HUES64 (cell line): ENCODE results near the gene METTL26.

Experiments used
- H3K27ac ChIP-seq: 2 replicates; pipeline ENCODE4 v1.7.0; 2013; ENCODE audit warnings: low read depth, low read length, inconsistent platforms
- H3K27me3 ChIP-seq: 2 replicates; pipeline ENCODE4 v1.6.1; 2013; ENCODE audit warnings: mild to moderate bottlenecking, low read length; ENCODE audit not compliant: insufficient read depth
- H3K36me3 ChIP-seq: 2 replicates; pipeline ENCODE4 v1.6.1; 2013; ENCODE audit warnings: mild to moderate bottlenecking, low read length; ENCODE audit not compliant: insufficient read depth
- H3K4me1 ChIP-seq: 2 replicates; pipeline ENCODE4 v1.6.1; 2013; ENCODE audit warnings: mild to moderate bottlenecking, low read length, moderate library complexity; ENCODE audit not compliant: insufficient read depth
- H3K4me3 ChIP-seq: 2 replicates; pipeline ENCODE4 v1.5.1; 2013; ENCODE audit warnings: mild to moderate bottlenecking, low read length, moderate library complexity
- H3K9ac ChIP-seq: 2 replicates; pipeline ENCODE4 v1.6.1; 2013; ENCODE audit warnings: mild to moderate bottlenecking, low read depth, low read length
- H3K9me3 ChIP-seq: 2 replicates; pipeline ENCODE4 v1.6.1; 2013; ENCODE audit warnings: low read depth, low read length; ENCODE audit not compliant: insufficient read depth
- WGBS: fragments of 150-250, 120-280 bp; methylation state at CpG from one replicate; pipeline ENCODE4 v1.1.7; 2013; ENCODE audit warnings: missing lambda C conversion rate; 5-methylcytosine and 5-hydroxymethylcytosine counted together

The METTL26 gene

DNA sequence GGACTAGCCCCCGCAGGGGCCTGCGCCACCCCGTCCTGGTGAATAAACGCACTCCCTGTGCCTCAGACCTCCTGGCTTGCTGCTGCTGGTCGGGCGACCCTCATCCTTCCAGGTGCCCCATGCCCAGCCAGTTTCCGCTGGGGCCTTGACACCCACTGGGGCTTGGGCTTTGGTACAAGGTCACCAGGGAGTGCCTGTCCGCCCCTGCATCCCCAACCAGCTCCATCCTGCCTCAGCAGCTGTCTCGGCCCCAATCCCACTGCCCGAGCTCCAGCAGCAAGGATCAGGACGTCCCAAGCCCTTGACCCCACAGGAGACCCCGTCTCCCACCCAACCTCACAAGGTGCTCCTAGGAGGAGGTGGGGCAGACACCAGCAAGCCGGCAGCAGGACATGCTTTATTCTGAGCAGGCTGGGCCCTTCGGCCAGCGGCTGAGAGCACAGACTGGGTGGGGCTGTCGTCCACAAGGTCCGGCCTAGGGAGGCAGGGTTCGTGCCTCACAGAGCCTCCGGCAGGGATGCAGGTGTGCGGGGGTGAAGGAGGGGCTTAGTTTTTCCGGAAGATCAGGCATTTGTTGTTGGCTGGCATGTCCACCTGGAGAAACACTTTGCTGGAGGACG is 1.9 kb downstream of the METTL26 start:
- no peaks in the 10 kb centered on the region for H3K27me3 ChIP-seq
- peaks cover 10% of the 10 kb centered on the region for H3K36me3 ChIP-seq
- no peaks in the 10 kb centered on the region for H3K9me3 ChIP-seq
- no peak overlapping the region for H3K4me3 ChIP-seq
- H3K27ac ChIP-seq: no peak overlapping the region
- H3K4me1 ChIP-seq: peaks cover 29% of the 10 kb centered on the region
- H3K9ac ChIP-seq: no peak overlapping the region
- 93% methylated on average over 22 of the region's 22 CpGs for WGBS

DNA sequence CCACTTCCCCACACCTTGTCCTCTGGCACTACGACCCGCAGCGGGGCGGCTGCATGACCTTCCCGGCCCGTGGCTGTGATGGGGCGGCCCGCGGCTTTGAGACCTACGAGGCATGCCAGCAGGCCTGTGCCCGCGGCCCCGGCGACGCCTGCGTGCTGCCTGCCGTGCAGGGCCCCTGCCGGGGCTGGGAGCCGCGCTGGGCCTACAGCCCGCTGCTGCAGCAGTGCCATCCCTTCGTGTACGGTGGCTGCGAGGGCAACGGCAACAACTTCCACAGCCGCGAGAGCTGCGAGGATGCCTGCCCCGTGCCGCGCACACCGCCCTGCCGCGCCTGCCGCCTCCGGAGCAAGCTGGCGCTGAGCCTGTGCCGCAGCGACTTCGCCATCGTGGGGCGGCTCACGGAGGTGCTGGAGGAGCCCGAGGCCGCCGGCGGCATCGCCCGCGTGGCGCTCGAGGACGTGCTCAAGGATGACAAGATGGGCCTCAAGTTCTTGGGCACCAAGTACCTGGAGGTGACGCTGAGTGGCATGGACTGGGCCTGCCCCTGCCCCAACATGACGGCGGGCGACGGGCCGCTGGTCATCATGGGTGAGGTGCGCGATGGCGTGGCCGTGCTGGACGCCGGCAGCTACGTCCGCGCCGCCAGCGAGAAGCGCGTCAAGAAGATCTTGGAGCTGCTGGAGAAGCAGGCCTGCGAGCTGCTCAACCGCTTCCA is 2.6 kb downstream of the METTL26 start:
- H3K27ac ChIP-seq: no peak overlapping the region
- H3K36me3 ChIP-seq: peaks cover 10% of the 10 kb centered on the region
- WGBS: 97% methylated on average over 74 of the region's 74 CpGs
- H3K27me3 ChIP-seq: no peaks in the 10 kb centered on the region
- H3K9me3 ChIP-seq: no peaks in the 10 kb centered on the region
- no peak overlapping the region for H3K4me3 ChIP-seq
- H3K4me1 ChIP-seq: peaks cover 26% of the 10 kb centered on the region
- H3K9ac ChIP-seq: no peak overlapping the region

DNA sequence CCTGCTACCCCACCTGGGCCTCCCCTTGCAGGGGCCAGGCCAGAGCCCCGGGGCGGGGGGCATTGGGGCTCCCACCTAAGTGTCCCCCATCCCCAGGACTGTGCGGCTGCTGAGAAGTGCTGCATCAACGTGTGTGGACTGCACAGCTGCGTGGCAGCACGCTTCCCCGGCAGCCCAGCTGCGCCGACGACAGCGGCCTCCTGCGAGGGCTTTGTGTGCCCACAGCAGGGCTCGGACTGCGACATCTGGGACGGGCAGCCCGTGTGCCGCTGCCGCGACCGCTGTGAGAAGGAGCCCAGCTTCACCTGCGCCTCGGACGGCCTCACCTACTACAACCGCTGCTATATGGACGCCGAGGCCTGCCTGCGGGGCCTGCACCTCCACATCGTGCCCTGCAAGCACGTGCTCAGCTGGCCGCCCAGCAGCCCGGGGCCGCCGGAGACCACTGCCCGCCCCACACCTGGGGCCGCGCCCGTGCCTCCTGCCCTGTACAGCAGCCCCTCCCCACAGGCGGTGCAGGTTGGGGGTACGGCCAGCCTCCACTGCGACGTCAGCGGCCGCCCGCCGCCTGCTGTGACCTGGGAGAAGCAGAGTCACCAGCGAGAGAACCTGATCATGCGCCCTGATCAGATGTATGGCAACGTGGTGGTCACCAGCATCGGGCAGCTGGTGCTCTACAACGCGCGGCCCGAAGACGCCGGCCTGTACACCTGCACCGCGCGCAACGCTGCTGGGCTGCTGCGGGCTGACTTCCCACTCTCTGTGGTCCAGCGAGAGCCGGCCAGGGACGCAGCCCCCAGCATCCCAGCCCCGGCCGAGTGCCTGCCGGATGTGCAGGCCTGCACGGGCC is 3.4 kb downstream of the METTL26 start:
- no peak overlapping the region for H3K4me3 ChIP-seq
- WGBS: 95% methylated on average over 67 of the region's 67 CpGs
- H3K36me3 ChIP-seq: peaks cover 10% of the 10 kb centered on the region
- no peaks in the 10 kb centered on the region for H3K27me3 ChIP-seq
- H3K27ac ChIP-seq: no peak overlapping the region
- no peaks in the 10 kb centered on the region for H3K9me3 ChIP-seq
- peaks cover 20% of the 10 kb centered on the region for H3K4me1 ChIP-seq
- H3K9ac ChIP-seq: no peak overlapping the region; the same call in 1 of the 2 replicates

DNA sequence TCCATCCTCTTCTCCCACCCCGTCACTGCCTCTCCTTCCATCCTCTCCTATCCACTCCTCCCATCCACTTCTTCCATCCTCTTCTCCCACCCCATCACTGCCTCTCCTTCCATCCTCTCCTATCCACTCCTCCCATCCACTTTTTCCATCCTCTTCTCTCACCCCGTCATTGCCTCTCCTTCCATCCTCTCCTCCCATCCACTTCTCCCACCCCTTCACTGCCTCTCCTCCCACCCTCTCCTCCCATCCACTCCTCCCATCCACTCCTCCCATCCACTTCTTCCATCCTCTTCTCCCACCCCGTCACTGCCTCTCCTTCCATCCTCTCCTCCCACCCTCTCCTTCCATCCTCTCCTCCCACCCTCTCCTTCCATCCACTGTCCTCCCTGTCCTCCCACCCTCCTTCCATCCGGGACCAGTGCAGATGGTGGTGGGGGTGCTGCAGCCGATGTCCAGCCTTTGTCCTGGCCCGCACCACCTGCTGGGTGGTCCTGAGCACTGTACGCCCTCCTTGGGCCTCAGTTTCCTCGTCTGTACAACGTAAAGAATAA is 4.2 kb downstream of the METTL26 start:
- H3K4me1 ChIP-seq: peaks cover 15% of the 10 kb centered on the region
- H3K36me3 ChIP-seq: peaks cover 14% of the 10 kb centered on the region
- no peak overlapping the region for H3K27ac ChIP-seq
- H3K9me3 ChIP-seq: no peaks in the 10 kb centered on the region
- H3K4me3 ChIP-seq: no peak overlapping the region
- WGBS: 77% methylated on average over 8 of the region's 9 CpGs
- no peak overlapping the region for H3K9ac ChIP-seq
- no peaks in the 10 kb centered on the region for H3K27me3 ChIP-seq

DNA sequence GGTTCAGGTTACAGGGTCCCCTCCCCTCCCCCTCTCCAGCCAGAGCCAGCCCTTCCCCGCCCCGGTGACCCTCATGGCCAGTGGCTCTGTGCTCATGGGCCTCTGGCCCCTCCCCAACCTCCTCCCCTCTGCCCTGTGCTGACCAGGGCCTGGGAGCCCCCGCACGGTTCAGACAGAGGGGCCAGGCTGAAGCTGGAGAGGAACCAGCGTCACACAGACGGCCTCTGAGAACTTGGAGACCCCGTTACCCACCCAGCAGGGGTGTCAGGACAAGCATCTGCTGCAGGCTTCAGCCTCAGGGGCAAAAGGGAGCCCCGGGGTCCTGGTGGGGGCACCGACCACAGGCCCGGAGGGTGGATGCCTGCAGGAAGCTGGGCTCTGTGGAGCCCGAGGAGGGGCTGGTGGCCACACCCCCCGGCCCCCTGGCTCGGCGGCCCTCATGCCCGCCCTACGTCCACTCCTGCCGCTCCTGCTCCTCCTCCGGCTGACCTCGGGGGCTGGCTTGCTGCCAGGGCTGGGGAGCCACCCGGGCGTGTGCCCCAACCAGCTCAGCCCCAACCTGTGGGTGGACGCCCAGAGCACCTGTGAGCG is 5.2 kb downstream of the METTL26 start, which contains the start of gene WFIKKN1:
TSS of gene WFIKKN1 (plus strand) at position 171 of the 591 bp plus-strand sequence. CDS start at position 440, 269 bp downstream.
- no peaks in the 10 kb centered on the region for H3K27me3 ChIP-seq

DNA sequence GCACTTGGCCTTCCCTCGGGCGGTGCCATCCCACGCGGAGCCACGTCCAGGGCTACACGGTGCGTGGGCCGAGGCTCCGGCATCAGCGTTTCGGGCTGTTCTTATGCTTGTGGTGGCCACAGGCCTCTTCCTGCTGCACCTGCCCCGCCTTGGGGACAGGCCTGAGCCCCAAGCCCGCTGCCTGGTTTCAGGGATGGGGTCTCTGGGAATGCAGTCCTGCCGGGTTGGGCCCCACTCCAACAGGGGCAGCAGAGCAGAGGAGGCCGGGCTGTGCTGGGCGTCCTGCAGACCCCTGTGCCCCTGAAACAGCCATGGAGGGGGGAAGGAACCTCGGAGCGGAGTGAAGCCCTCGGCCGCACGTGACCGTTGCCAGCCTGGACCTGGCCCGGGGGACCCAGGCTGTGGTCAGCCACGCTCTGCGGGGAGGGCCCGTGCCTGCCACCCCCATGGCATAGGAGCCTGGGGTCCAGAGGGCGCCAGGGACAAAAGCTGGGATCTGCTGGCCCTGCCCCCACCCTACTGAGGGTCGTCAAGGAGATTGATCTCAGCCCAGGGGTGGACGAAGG is 5.8 kb downstream of the METTL26 start:
- Histone ChIP-seq H3K4me1 (peaks cover 15% of the 10 kb centered on the region), H3K27ac (peak overlapping the region; percentile 86), H3K4me3 (peak overlapping the region; percentile 59; the same call in 1 of the 2 replicates), H3K9ac (peak overlapping the region; percentile 63), H3K9me3 (no peaks in the 10 kb centered on the region), H3K27me3 (no peaks in the 10 kb centered on the region), H3K36me3 (peaks cover 18% of the 10 kb centered on the region)
- 32% methylated on average over 27 of the region's 29 CpGs for WGBS

More for the DNA sequence above, 5.2 kb downstream of the METTL26 start, which contains the start of gene WFIKKN1:
- WGBS: 10% methylated on average over 22 of the region's 23 CpGs
- Histone ChIP-seq H3K27ac (peak within 1 kb of the TSS; percentile 86), H3K9ac (peak within 1 kb of the TSS; percentile 72), H3K4me3 (peak within 1 kb of the TSS; percentile 59), H3K9me3 (no peaks in the 10 kb centered on the region), H3K36me3 (peaks cover 18% of the 10 kb centered on the region), H3K4me1 (peaks cover 15% of the 10 kb centered on the region)

DNA sequence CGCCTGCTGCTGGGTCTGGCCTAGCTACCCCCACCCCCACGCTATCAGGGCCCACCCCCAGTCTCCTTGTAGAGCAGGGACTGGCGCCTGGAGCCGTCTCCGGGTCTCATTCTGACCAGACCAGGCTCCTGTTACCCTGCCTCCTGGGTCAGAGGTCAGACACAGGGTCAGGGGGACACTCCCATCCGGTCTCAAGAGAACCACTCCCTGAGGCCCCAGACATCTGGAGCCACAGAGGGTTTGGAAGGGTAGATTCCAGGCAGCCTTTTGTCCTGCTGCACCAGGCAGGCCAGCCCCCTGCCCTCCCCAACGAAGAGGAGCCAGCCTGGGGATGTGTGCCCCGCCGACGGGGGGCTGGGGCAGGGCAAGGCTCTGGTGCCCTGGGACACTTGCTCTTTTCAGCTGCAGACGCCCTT is 6.3 kb downstream of the METTL26 start:
- Histone ChIP-seq H3K27ac (peak overlapping the region; percentile 86), H3K4me1 (peaks cover 15% of the 10 kb centered on the region), H3K4me3 (peak overlapping the region; percentile 59; the same call in 1 of the 2 replicates), H3K27me3 (no peaks in the 10 kb centered on the region), H3K9ac (peak overlapping the region; percentile 63), H3K36me3 (peaks cover 18% of the 10 kb centered on the region), H3K9me3 (no peaks in the 10 kb centered on the region)
- WGBS: 40% methylated on average over 11 of the region's 11 CpGs

DNA sequence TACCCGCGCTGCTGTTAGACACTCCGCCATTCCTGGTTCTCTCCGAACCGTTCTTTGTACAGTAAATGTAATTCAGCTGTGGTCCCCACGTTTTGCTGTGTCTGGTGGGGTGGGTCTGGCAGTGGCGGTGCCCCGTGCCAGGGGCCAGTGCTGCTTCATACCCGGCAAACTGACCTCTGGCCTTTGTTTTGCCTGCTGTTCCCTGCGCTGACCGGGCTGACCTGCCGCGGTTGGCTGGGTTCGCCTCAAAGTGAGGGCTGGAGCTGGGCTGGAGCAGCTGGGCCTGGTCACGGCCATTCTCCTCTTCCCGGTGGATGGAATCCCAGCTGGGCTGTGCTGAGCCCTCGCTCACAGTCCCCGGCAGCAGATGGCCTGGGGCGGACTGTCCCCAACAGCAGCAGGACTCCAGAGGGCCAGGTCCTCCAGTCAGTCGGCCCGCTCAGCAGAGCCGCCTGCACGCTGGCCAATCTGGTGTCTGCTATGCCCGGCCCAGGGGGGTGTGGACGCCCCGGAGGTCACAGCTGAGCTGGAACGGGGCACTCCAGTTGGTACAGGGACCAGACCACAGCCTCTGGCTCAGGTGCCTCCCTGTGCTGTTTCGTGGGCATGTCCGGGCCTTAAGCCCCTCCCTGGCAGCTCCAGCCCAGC is 6.8 kb downstream of the METTL26 start:
- 71% methylated on average over 29 of the region's 29 CpGs for WGBS
- Histone ChIP-seq H3K4me3 (no peak overlapping the region), H3K27ac (peak overlapping the region; percentile 86), H3K27me3 (no peaks in the 10 kb centered on the region), H3K36me3 (peaks cover 16% of the 10 kb centered on the region), H3K4me1 (peaks cover 15% of the 10 kb centered on the region), H3K9ac (peak overlapping the region; percentile 33), H3K9me3 (no peaks in the 10 kb centered on the region)

DNA sequence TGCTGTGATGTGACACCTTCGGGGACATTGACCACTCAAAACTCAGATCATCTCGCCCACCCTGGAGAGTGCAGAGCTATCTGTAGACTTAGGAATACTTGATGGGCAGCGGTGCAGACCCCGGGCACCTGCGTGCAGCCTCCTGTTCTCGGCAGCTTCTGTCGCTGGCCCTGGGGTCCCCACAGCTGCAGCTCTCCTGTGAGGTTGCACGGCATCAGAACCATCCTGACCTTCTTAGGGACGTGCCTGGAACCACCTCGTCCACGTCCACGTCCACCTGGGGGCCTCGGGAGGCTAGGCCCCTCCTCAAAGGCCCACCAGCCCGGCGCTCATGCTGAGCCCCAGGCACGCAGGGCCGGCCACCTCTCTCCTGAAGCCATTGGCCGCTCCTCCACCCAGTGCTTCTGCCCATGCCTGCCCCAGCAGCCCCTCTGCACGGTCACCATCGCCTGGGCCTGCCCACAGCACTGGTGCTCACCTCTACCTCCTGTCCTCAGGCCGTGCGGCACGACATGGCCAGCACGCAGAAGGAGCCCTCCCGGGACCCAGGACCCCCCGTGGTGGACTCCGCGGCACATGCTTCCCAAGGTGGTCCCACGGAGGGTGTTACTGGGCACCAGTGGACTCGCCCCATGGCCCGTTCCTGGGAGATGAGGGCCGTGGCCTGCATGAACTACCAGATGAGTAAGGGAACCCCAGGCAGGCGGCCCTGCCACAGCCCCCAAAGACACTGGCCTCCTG is 7.6 kb downstream of the METTL26 start:
- no peak overlapping the region for H3K4me3 ChIP-seq
- peaks cover 15% of the 10 kb centered on the region for H3K4me1 ChIP-seq
- WGBS: 92% methylated on average over 33 of the region's 33 CpGs
- H3K9me3 ChIP-seq: no peaks in the 10 kb centered on the region
- H3K9ac ChIP-seq: no peak overlapping the region
- H3K27ac ChIP-seq: no peak overlapping the region
- H3K36me3 ChIP-seq: peaks cover 8% of the 10 kb centered on the region; the same call in 1 of the 2 replicates
- H3K27me3 ChIP-seq: no peaks in the 10 kb centered on the region
